Fibroblast of pulmonary artery (primary cell): Measurements from ENCODE around the gene FLRT2.

Experiments used
- DNase-seq: peaks from one replicate; pipeline ENCODE4 v3.0.0-alpha.2; 2010; ENCODE audit warnings: low read depth
- H3K4me3 ChIP-seq: replicated peaks from 2 replicates; pipeline ENCODE4 v1.5.1; 2011; ENCODE audit warnings: low read depth, mild to moderate bottlenecking, control low read depth, low read length, moderate library complexity
- TF ChIP-seq, protein P1 (sequence below): IDR thresholded peaks from 2 replicates; pipeline ENCODE4 v1.5.1; 2011; ENCODE audit warnings: mild to moderate bottlenecking, control low read depth, low read length, inconsistent platforms; ENCODE audit errors: missing control alignments

FLRT2 gene

DNA sequence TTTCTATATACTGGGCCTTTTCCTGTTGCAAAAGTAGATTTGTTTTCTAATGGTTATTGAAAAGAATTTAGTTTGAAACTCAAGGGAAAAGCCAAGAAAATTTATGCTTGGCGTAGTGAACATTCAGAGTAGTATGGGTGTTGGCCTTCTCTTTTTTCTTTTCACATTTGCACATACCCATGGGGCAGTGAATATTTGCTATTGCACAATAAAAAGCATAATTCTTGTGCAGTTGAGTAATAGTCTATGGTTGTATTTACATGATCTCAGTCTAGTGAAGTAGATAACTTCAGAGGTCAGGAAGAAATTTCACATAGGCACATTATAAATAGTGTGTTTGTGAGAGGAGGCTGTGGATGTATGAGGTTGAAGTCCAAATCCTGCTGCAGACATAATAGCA is 158.1 kb downstream of the FLRT2 start:
- H3K4me3 ChIP-seq: no peak overlapping the region
- DNase-seq: peak; percentile 49
- TF ChIP-seq, protein P1, sequence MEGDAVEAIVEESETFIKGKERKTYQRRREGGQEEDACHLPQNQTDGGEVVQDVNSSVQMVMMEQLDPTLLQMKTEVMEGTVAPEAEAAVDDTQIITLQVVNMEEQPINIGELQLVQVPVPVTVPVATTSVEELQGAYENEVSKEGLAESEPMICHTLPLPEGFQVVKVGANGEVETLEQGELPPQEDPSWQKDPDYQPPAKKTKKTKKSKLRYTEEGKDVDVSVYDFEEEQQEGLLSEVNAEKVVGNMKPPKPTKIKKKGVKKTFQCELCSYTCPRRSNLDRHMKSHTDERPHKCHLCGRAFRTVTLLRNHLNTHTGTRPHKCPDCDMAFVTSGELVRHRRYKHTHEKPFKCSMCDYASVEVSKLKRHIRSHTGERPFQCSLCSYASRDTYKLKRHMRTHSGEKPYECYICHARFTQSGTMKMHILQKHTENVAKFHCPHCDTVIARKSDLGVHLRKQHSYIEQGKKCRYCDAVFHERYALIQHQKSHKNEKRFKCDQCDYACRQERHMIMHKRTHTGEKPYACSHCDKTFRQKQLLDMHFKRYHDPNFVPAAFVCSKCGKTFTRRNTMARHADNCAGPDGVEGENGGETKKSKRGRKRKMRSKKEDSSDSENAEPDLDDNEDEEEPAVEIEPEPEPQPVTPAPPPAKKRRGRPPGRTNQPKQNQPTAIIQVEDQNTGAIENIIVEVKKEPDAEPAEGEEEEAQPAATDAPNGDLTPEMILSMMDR: no peak

DNA sequence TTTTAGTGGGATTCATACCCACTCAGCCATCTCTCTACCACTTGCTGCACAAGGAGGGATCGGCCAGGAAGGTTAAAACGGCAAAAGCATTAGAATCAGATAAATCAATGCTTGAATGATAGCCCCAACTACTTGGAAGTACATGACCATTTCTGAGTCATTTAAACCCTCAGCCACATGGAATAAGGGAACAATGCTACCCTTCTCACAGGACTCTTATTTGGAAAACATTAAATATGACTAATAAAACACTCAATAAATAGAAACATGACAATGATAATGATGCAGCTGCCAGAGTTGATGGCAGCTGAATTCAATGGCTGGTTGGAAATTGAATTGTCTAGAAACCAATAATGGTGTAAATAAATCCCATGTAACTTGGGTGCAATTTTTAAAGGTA is 165.4 kb downstream of the FLRT2 start:
- no peak for DNase-seq
- no peak overlapping the region for H3K4me3 ChIP-seq
- TF ChIP-seq, protein P1: no peak

DNA sequence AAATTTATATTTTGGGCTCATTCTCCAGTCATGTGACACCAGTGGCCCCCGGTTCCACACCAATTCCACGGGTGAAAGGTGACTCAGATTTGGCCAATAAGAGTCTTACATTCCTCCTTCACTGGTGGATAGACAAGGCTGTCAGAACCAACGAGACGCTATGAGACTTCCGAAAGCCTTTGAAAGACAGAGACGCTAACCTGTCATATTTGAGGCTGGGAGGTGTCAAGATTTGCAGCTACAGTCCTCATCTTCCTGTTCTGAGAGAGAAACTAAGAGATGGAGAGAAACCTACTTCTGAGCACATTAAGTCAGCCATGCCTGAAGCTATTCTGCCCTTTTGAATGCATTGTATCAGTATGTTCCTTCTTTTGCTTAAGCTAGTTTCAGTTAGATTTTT is 171.2 kb downstream of the FLRT2 start:
- TF ChIP-seq, protein P1: no peak
- DNase-seq: no peak
- H3K4me3 ChIP-seq: no peak overlapping the region

DNA sequence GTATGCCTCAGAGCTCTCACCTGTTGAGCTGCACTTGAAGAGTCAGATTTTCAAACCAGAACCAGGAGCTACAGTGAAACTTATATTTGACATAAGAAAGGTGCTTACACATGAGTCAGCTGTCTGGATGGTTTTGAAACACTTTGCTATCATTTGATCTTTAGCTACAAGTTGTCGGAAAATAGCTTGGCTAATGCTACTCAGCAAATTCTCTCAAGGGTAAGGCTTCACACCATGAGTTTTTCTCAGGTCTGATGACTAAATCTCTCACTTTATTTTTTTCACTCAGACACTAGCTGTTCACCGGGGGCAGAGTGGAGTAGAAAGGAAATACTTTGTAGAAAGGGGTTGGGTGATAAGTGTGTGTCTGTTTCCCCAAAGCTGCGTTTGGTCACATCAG is 171.8 kb downstream of the FLRT2 start:
- TF ChIP-seq, protein P1: no peak
- no peak for DNase-seq

DNA sequence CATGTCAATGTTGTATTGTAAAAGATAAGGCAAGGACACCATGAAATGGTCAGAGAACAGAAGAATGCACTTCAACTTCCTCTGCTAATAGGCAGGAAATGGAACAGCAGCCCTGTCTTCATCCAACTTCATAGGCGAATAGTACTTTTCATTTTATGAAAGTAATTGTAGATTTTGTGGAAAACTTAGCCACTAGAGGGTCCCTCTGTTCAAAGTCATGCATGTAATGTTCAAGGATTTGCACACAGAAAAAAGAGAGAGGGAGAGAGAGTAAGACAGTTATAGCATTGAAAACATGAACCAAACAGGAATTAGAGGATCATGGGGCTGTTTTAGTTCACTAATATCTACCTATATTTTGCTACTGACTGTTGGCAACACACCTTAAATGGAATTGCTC is 172.2 kb downstream of the FLRT2 start:
- TF ChIP-seq, protein P1: no peak
- no peak overlapping the region for H3K4me3 ChIP-seq
- DNase-seq: no peak

More for the DNA sequence above, 171.8 kb downstream of the FLRT2 start:
- H3K4me3 ChIP-seq: no peak overlapping the region

DNA sequence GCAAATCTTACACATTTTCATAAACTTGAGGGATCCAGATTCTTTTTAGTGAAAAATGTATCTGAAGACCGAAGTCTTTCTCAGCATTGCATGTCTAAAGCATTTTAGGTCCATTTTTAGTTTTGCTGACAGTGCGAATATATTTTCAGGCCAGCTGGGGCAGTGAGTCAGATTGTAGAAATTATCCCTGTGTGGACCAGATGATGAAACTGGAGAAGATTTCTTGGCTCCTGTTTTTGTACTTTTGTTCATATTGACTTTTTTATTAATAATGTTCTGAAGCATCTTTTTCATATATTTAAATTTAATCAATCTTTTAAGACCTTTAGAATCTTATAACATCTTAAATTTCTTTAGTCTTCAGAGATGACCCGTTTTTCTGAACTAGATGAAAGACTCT is 173.1 kb downstream of the FLRT2 start:
- peak; percentile 16 for DNase-seq
- TF ChIP-seq, protein P1: no peak
- no peak overlapping the region for H3K4me3 ChIP-seq
